Spleen (tissue), 11 donors: ENCODE measurements around the gene GABRB1. TPM values are rescaled to one million over a fixed set of nuclear protein-coding genes. Genes with fewer than 3 reads are reported as not detected.
"Not testable (repeated sequence)": the region's sequence is repeated elsewhere in the genome, so short reads cannot be mapped to it uniquely, and the experiment has no call there.

Experiments
- DNase-seq: peaks from one replicate; pipeline ENCODE4 v3.0.0-alpha.2; 2020
- H3K27ac ChIP-seq, 8 donors: fragments of 200-600 bp; sonication (generic) in 7 of 8; 1 replicate in 4 of 8; 2 replicates in 4 of 8; pipeline versions ENCODE4 v1.5.0 to v1.8.0; 2016 to 2021; ENCODE audit warnings: inconsistent platforms in 4 of 8, mild to moderate bottlenecking in 4 of 8, moderate library complexity in 1 of 8
- H3K27me3 ChIP-seq, 7 donors: fragments of 200-600 bp; sonication (generic) in 6 of 7; replicated peaks in 1 of 7; 1 replicate in 4 of 7; 2 replicates in 3 of 7; pipeline versions ENCODE4 v1.5.0 to v1.8.0; 2016 to 2021; ENCODE audit warnings: inconsistent platforms in 3 of 7, mild to moderate bottlenecking in 1 of 7
- H3K36me3 ChIP-seq, 6 donors: fragments of 200-600 bp; sonication (generic) in 5 of 6; 1 replicate in 4 of 6; 2 replicates in 2 of 6; pipeline versions ENCODE4 v1.5.0 to v1.8.0; 2016 to 2021; ENCODE audit warnings: inconsistent platforms in 2 of 6
- H3K4me1 ChIP-seq, 6 donors: fragments of 200-600 bp; sonication (generic) in 5 of 6; 1 replicate in 3 of 6; 2 replicates in 3 of 6; pipeline versions ENCODE4 v1.5.0 to v1.8.0; 2016 to 2021; ENCODE audit warnings: inconsistent platforms in 3 of 6
- H3K4me3 ChIP-seq, 8 donors: fragments of 200-600 bp; sonication (generic) in 7 of 8; 1 replicate in 4 of 8; 2 replicates in 4 of 8; pipeline versions ENCODE4 v1.5.0 to v1.8.0; 2016 to 2021; ENCODE audit warnings: inconsistent platforms in 4 of 8, mild to moderate bottlenecking in 4 of 8, moderate library complexity in 2 of 8
- H3K9me3 ChIP-seq, 8 donors: fragments of 200-600 bp; sonication (generic) in 7 of 8; 1 replicate in 4 of 8; 2 replicates in 4 of 8; pipeline versions ENCODE4 v1.5.0 to v1.8.0; 2016 to 2021; ENCODE audit warnings: inconsistent platforms in 4 of 8
- POLR2A ChIP-seq, 3 donors: fragments of 450-650 bp; IDR thresholded peaks; one replicate each; pipeline ENCODE4 v1.5.1; 2017; ENCODE audit warnings: antibody characterized with exemption in 3 of 3, mild to moderate bottlenecking in 1 of 3
- POLR2AphosphoS5 ChIP-seq, 3 donors: sonication (generic); formaldehyde crosslinking; IDR thresholded peaks; one replicate each; pipeline ENCODE4 v1.5.1; 2017; ENCODE audit warnings: antibody characterized with exemption in 3 of 3
- WGBS, 5 donors: extraction: QIAGEN DNeasy Blood & Tissue Kit in 3 of 5; methylation state at CpG; one replicate each; pipeline versions ENCODE4 v1.1.5 to v1.1.7; 2013 to 2018; 5-methylcytosine and 5-hydroxymethylcytosine counted together
- intact Hi-C: fragments of 100-400 bp; cut with DNase I; formaldehyde crosslinking; loops from one replicate; pipeline ENCODE4 v1.15.0; 2023; ENCODE audit warnings: low total_unique reads
- polyA plus RNA-seq, 3 donors: library from polyadenylated mRNA; stranded (reverse); fragments of 200-250 nt; gene quantifications; one replicate each; pipeline ENCODE4 v1.2.1, GENCODE V29; 2013
- total RNA-seq, 7 donors: library from RNA; depleted of rRNA in 3 of 7; stranded (reverse); fragments of >200 nt in 3 of 7; fragmentation: NEBNext Ultra II Directional in 4 of 7; extraction: Animal tissue kit (Norgen Biotek cat#: 25700) in 4 of 7; gene quantifications; one replicate each; pipeline versions ENCODE4 v1.1.0 to v1.2.1, GENCODE V29; 2016 to 2021
- TF ChIP-seq, protein P1 (sequence below), 11 experiments: fragments of 200-600 bp in 7 of 11; fragments of 450-650 bp in 4 of 11; sonication (generic) in 4 of 11; IDR thresholded peaks in 8 of 11; conservative IDR thresholded peaks in 3 of 11; 1 replicate in 7 of 11; 2 replicates in 4 of 11; pipeline versions ENCODE4 v1.4.0 to v1.8.0; 2016 to 2021; ENCODE audit warnings: antibody characterized with exemption in 11 of 11, inconsistent platforms in 4 of 11, mild to moderate bottlenecking in 1 of 11
- donor health status: healthy with polysubstance abuse.
- donor health status: DM: no; HTN: no; CAD: no; lungs with moderate emphysema.
- donor health status: DM: no; HTN: no; CAD: no.
- donor health status: Bipolar disorder and iron deficiency.
- donor health status: healthy.
- donor health status: DM: no; HTN: no; CAD: no.
- donor health status: DM: yes; HTN: yes; CAD: no.

The GABRB1 gene
- total and polyA plus RNA-seq, 10 donors = not detected

DNA sequence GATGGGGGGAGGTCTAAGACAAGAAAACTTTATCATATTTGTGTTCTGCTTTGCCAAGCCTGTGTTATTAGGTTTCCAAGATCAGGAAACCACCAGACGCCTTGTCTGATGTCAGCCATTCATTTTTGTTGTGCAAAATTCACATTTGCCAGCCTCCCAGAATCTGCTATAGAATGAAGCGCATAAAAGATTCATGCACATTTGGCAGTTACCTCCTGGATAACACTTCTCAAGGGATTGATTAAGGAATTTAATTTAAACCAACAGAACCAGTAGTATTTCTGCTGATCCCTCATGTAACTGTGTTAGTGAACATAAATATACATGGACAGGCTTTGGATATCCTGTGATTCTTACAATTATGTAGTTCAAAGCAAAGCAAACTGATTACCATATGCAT is 244.2 kb downstream of the GABRB1 start:
- no peak for DNase-seq
- Histone ChIP-seq H3K27ac (no peak overlapping the region), H3K9me3 (no peaks in the 10 kb centered on the region), H3K4me3 (no peak overlapping the region), H3K36me3 (no peaks in the 10 kb centered on the region), H3K27me3 (no peaks in the 10 kb centered on the region), H3K4me1 (no peaks in the 10 kb centered on the region)
- 65 to 76% (median 70%) methylated on average over 2 of the region's 2 CpGs for WGBS, 5 donors
- TF ChIP-seq, protein P1, sequence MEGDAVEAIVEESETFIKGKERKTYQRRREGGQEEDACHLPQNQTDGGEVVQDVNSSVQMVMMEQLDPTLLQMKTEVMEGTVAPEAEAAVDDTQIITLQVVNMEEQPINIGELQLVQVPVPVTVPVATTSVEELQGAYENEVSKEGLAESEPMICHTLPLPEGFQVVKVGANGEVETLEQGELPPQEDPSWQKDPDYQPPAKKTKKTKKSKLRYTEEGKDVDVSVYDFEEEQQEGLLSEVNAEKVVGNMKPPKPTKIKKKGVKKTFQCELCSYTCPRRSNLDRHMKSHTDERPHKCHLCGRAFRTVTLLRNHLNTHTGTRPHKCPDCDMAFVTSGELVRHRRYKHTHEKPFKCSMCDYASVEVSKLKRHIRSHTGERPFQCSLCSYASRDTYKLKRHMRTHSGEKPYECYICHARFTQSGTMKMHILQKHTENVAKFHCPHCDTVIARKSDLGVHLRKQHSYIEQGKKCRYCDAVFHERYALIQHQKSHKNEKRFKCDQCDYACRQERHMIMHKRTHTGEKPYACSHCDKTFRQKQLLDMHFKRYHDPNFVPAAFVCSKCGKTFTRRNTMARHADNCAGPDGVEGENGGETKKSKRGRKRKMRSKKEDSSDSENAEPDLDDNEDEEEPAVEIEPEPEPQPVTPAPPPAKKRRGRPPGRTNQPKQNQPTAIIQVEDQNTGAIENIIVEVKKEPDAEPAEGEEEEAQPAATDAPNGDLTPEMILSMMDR (IDR thresholded peaks at IDR 0.05 in 8 of 11, conservative IDR thresholded peaks at IDR 0.05 in 3 of 11) = no peak
- no peak for TF ChIP-seq POLR2A (IDR thresholded peaks at IDR 0.05)
- no peak for TF ChIP-seq POLR2AphosphoS5 (IDR thresholded peaks at IDR 0.05)
- intact Hi-C loops = no loop called here

DNA sequence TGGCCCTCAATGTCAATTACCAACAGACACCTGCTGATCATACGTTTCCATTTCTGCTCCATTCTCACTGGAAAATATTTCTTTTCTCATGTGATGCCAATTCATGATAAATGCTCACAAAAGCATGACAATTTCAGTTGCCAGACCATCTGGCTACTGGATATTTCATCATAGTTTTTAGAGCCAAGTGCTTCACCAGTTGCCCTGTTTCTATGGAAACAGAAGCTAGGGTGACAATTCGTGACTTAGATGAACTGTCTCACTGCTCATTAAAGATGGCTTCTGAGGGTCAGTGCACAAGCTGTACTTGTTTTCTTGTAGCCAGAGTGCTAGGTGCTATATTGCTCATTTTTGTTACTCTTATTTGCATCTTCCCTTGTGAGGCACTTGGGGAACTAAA is 247.3 kb downstream of the GABRB1 start:
- DNase-seq = no peak
- Histone ChIP-seq H3K27ac (no peak overlapping the region), H3K4me3 (no peak overlapping the region), H3K27me3 (no peaks in the 10 kb centered on the region), H3K36me3 (no peaks in the 10 kb centered on the region), H3K4me1 (no peaks in the 10 kb centered on the region), H3K9me3 (no peaks in the 10 kb centered on the region)
- TF ChIP-seq POLR2A (IDR thresholded peaks at IDR 0.05) = no peak
- intact Hi-C loops = no loop called here
- 48 to 65% (median 52%) methylated on average over 2 of the region's 2 CpGs for WGBS, 5 donors

GRCh38 chr4:47287735-47288134 is 256.4 kb downstream of the GABRB1 start:
- Histone ChIP-seq H3K27ac (no peak overlapping the region), H3K36me3 (no peaks in the 10 kb centered on the region), H3K4me1 (no peaks in the 10 kb centered on the region), H3K9me3 (no peaks in the 10 kb centered on the region), H3K4me3 (no peak overlapping the region), H3K27me3 (no peaks in the 10 kb centered on the region)
- no peak for DNase-seq
- no peak for TF ChIP-seq POLR2A (IDR thresholded peaks at IDR 0.05)
- TF ChIP-seq POLR2AphosphoS5 (IDR thresholded peaks at IDR 0.05) = no peak
- TF ChIP-seq, protein P1 (IDR thresholded peaks at IDR 0.05 in 8 of 11, conservative IDR thresholded peaks at IDR 0.05 in 3 of 11) = no peak
- intact Hi-C loops = no loop called here
- WGBS, 5 donors = 44 to 94% (median 71%) methylated on average over 2 of the region's 2 CpGs

DNA sequence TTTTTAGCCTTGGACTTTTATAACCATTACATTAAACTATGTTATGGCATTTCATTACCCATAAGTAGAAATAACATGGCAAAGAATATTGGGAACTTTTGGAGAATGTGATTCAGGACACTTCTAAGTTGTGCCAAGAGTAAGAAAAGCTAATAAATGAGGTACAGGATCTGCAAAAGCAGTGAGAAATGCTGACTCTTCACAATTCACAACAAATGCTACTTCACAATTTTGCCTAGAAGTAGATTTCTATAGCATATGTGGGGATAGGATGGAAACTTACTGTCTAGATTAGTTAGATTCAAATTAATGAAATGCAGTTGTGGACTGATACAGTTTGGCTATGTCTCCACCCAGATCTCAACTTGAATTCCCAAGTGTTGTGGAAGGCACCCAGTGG is 258.4 kb downstream of the GABRB1 start:
- H3K36me3 ChIP-seq = no peaks in the 10 kb centered on the region

DNA sequence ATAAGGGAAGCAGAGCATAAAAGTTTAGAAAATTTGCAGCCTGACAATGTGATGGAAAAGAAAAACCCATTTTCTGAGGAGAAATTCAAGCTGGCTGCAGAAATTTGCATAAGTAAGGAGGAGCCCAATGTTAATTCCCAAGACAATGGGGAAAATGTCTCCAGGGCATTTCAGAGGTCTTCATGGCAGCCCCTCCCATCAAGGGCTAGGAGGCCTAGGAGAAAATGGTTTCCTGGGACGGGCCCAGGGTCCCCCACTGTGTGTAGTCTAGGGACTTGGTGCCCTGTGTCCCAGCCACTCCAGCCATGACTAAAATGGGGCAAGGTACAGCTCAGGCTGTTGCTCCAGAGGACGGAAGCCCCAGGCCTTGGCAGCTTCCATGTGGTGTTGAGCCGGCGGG is 259.5 kb downstream of the GABRB1 start:
- H3K9me3 ChIP-seq, H3K4me3 ChIP-seq, H3K4me1 ChIP-seq, intact Hi-C loops, H3K27ac ChIP-seq, H3K36me3 ChIP-seq, H3K27me3 ChIP-seq, DNase-seq: not testable (repeated sequence)
- 81 to 90% (median 83%) methylated on average over 4 of the region's 4 CpGs for WGBS, 5 donors

More for the DNA sequence above, 258.4 kb downstream of the GABRB1 start:
- no peak overlapping the region for H3K27ac ChIP-seq
- H3K27me3 ChIP-seq = no peaks in the 10 kb centered on the region
- DNase-seq = no peak
- intact Hi-C loops = no loop called here
- H3K4me3 ChIP-seq = no peak overlapping the region
- H3K9me3 ChIP-seq = no peaks in the 10 kb centered on the region
- H3K4me1 ChIP-seq = no peaks in the 10 kb centered on the region
- TF ChIP-seq POLR2A (IDR thresholded peaks at IDR 0.05) (no peak), POLR2AphosphoS5 (IDR thresholded peaks at IDR 0.05) (no peak)
- TF ChIP-seq, protein P1 (IDR thresholded peaks at IDR 0.05 in 8 of 11, conservative IDR thresholded peaks at IDR 0.05 in 3 of 11) = no peak
